HG03432 (cell line): ENCODE measurements around the gene GM2A.
"Not testable (repeated sequence)": the region's sequence is repeated elsewhere in the genome, so short reads cannot be mapped to it uniquely, and the experiment has no call there.

Experiments
- ATAC-seq: cut with Tn5 transposase; IDR thresholded peaks from one replicate; pipeline ENCODE4 v1.9.1; 2021; ENCODE audit warnings: mild to moderate bottlenecking, moderate library complexity; ENCODE audit not compliant: unreplicated experiment

The GM2A gene

DNA sequence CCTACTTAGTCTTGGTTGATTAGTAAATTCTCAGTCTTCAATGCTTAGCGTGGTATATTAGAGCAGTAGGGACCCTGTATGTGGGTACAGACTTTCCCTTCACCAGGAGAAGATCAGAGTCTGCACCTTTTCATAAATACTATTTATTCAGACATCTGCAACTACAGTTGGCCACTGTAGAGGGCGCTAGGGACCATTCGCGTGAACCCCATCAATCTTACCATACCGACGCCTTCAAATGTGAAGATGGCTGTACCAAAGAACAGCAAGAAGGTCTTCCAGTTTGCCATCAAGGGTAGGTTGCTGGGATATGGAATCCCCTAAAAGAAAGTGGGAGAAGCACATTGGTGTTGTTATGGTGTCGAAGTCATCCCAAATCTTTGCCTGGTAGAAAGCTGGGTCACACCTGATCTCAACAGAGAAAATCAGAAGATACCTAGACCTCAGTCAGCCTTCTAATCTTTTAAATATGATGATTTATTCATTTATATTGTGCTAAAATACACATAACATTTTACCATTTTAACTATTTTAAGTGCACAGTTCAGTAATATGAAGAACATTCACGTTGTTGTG is 31.5 kb downstream of the GM2A start:
- ATAC-seq = no peak

DNA sequence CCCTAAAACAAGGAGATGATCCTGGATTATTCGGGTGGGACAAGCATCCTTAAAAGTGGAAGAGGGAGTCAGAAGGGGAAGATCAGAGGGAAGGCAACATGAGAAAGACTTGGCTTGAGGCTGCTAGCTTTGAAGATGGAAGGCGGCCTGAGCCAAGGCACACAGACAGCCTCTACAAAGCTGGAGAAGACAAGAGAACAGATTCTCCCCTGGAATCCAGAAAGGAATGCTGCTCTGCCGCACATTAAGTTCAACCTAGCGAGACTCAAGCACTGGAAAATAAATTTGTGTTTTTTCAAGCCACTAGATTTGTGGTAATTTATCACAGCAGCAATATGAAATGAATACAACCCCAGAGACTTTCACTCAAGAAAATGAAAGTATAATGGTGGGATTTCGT is 32.7 kb downstream of the GM2A start:
- no peak for ATAC-seq

DNA sequence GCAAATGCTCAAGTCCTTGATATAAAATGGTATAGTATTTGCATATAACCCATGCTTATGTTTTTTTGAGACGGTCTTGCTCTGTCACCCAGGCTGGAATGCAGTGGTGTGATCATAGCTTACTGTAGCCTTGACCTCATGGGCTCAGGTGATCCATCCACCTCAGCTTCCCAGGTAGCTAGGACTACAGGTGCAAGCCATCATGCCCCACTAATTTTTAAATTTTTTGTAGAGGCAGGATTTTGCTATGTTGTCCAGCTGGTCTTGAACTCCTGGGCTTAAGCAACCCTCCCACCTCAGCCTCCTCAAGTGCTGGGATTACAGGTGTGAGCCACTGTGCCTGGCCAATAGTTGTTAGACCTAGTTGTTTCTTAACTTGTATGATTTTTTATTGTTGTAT is 33.3 kb downstream of the GM2A start:
- no peak for ATAC-seq

DNA sequence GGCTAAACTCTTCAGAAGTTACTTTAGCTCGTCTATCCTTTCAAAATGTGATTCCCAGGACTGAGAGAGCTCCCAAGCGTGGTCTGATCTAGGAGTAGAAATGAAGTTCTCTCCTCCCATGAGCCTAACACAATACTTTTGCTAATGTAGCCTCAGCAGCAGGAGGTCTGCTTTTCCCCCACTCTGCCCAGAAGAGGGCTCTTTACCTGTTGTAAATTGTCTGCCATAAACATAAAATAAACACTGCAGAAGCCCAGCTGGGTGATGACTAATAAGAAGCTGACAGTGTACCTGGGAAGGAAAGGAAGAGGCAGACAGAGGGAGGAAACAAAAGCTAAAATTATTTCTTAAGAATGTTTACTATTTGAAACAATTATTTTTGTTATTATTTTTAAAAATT is 35.2 kb downstream of the GM2A start:
- no peak for ATAC-seq

DNA sequence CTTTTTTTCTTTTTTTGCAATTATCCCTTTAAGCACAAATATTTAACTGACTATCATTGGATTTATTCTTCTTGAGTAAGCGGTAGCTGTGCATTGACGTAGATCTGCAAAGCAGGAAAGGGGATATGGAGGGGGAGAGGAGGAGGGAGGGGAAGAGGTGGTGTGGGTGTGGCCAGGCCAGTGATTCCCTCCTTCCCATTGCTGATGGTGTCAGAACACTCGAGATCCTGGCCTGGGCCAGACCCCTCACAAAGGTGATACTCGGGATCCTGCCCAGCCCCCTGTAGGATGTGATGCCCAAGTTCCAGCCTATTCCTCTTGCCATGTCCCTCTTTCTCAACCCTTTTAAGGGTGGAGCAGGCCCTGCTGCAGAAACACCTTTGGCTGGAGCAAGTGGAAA is 40.6 kb downstream of the GM2A start:
- no peak for ATAC-seq

DNA sequence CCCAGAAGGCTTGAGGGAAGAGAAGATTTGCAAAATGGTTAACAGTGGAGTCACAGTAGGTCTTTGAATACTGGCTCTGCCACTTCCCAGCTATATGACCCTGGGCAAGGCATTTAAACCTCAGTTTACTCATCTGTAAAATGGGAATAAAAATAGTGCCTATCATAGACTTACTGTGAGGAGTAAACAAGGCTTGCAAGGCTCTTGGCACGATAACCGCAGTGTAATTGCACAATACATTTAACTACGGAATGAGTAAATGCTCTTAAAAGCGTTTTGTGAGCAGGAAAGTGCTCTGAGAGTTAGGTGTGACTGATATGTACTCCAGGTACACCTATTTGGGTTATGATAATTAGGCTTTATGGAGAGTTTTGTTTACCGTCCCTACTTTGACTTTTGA is 42.2 kb downstream of the GM2A start:
- no peak for ATAC-seq

DNA sequence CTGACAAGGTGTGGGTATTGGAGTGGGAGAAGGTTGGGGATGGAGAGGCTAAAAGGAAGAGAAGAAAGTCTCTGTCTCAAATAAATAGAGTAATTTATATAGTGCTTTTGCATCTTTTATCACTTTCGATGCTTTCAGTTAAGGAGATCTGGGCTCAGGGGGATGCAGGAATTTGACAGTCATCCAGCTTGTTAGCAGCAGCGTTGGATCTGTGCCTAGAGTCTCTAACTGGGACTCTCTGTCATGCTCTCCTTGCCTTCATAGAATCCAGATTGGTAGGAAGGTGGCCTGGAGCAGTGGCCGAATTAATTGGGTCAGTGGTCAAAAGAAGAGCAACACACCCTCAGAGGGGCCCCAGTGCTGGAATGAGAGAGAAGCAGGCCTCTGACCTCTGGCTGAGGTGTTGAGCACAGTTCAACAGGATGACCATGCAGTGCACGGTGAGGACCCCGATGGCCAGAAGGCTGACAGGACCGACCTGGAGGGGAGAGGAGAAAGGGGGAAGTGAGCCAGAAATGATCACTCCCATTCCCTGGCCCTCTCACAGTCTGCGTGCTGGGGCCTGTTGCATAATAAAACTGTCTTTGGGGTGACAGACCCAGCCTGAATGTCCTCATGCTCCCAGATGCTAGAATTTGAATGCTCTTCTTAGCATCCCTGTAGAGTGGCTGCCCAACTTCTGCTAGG is 42.9 kb downstream of the GM2A start:
- no peak for ATAC-seq

DNA sequence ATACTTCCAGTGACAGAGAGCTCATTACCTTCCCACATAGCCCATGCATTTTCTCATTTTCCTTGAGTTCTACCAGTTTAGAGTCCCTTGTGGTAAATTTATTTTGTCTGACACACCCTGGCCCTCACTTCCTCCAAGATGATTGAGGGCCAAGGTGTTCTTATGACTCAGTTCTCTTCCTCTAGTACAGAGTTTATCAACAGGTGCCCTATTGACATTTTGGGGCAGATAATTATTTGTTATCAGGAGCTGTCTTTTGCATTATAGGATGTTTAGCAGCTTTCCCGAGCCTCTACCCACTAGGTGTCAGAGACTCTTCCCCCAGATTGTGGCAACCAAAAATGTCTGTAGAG is 43.5 kb downstream of the GM2A start:
- no peak for ATAC-seq

DNA sequence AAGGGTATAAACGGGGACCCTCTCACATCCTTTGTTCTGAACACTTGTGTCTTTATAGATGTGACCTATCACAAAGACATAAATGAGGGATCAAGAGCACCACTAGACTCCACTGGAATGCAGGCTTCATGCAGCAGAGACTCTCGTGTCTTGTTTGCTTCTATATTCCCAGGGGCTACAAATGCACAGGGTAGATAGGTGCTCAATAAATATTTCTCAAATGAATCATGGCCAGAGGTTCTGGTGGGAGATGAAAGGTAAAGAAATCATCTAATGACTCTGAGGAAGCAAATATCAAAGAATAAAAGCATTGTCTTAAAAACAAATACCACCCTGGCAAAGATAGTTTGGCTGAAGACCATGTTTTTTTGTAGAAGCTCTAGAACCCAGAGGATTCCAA is 44.0 kb downstream of the GM2A start:
- ATAC-seq = no peak

DNA sequence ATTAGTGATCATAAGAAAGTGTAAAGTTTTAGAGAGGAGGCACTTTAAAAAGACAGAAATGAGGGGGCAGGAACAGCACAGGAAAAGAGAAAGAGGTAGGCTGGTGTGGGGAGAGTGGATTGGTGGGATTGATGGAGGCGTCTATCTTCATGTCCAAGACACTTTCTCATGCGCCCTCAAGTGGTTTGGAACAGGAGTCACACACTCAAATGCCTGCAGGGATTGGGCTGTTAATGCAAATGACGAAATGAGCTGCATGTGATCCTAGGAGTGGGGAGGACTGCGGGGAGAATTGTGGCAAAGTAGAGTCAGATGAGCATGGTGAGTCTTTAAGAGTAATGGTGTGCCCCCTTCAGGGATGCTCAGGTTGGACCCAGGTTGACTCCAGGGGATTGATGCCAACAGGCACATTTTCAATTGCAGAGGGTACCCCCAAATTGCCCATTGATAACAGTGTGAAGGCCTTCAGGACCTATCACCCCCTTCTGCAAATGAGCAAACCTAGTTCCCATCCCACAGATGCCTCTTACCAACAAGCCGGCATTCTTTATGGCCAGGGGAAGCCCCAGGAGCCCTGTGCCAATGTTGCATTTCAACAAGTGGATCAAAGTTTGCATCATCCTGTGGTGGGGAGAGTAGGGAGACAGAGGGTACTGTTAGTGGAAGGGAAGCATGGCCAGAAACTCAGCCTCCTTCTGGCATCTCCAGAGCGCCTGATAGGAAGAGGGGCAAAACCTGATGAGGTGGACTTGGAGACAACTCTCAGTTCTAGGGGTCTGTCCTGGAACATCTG is 45.3 kb downstream of the GM2A start:
- no peak for ATAC-seq

DNA sequence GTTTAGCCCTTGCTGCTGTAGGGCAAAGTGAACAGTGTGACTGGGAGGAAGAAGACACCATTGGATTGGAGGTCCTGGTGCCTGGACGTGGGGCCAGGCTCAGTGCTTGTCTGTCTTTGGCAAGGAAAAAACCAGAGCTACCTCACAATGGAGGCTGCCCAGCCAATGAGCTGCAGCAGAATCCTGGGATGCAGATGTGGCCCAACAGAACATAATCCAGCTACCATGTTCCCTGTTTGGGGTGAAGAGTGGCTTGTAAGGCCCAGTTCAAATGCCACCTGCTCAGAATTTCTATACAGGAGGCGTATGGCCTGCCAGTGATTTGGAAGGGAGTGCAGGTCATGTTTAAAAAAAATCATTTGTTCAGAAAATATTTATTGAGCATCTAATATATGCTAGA is 50.7 kb downstream of the GM2A start, which contains the start of gene SLC36A3:
TSS of gene SLC36A3 (minus strand) at position 101 of the 400 bp plus-strand sequence. CDS start 412 bp downstream, outside the sequence.
- ATAC-seq = no peak

DNA sequence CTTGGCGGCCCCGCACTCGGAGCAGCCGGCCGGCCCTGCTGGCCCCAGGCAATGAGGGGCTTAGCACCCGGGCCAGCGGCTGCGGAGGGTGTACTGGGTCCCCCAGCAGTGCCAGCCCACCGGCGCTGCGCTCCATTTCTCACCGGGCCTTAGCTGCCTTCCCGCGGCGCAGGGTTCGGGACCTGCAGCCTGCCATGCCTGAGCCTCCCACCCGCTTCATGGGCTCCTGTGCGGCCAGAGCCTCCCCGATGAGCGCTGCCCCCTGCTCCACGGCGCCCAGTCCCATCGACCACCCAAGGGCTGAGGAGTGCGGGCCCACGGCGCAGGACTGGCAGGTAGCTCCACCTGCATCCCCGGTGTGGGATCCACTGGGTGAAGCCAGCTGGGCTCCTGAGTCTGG is 56.3 kb downstream of the GM2A start:
- not testable (repeated sequence) for ATAC-seq

DNA sequence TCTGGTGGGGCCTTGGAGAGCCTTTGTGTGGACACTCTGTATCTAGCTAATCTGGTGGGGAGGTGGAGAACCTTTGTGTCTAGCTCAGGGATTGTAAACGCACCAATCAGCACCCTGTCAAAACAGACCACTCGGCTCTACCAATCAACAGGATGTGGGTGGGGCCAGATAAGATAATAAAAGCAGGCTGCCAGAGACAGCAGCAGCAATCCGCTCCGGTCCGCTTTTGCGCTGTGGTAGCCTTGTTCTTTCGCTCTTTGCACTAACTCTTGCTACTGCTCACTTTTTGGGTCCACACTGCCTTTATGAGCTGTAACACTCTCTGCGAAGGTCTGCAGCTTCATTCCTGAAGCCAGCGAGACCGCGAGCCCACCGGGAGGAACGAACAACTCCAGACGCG is 56.8 kb downstream of the GM2A start:
- not testable (repeated sequence) for ATAC-seq

DNA sequence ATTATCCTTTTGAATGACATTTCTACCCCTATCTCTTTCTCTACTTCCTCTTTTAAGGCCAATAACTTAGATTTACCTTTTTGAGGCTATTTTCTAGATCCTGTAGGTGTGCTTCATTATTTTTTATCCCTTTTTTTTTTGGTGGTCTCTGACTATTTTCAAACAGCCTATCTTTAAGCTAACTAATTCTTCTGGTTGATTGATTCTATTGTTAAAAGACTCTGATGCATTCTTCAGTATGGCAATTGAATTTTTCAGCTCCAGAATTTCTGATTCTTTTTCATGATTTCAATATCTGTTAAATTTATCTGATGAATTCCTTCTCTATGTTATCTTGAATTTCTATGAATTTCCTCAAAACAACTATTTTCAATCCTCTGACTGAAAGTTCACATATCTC is 57.9 kb downstream of the GM2A start:
- ATAC-seq = no peak

DNA sequence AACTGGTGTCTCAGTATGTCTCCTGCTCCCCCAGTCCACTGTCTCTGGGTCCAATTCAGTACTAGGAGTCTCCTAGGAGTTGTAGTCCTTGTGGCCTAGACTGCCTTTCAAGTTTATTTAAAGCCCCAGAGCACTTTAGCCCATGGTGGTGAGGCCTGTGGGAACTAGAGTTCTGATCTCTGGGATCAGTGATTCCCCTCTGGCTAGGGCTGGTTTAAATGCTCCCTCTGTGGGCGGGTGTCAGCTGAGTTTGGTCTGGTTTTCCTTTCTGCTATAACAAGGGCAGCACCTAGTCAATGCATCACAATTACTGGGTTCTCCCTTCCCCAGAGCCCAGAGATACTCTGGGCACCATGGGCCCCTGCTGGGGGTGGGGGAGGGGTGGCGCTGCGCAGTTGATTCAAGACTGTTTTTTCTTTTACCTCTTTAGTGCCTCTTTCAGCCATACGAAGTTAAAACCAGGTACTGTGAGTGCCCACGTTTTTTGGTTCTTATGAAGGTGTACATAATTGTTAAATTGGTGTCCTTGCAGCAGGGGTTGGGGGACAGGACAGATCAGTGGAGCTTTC is 59.9 kb downstream of the GM2A start:
- no peak for ATAC-seq

DNA sequence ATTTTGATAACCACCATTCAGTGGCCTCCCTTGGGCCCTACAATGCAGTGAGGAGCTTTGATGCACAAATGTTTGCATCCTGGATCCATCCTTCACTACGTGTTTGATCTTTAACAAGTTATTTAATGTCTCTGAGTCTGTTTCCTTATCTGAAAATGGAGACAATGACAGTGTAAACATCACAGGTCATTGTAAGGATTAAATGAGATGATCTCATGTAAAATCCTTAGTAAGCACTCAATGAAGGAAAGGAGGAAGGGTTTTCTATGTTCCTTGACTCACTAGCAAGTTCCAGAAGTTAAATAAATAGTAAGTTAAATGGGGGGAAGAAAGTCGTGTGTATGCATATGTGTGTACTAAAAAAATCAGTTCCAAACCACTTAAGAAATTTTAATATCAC is 60.4 kb downstream of the GM2A start:
- no peak for ATAC-seq

DNA sequence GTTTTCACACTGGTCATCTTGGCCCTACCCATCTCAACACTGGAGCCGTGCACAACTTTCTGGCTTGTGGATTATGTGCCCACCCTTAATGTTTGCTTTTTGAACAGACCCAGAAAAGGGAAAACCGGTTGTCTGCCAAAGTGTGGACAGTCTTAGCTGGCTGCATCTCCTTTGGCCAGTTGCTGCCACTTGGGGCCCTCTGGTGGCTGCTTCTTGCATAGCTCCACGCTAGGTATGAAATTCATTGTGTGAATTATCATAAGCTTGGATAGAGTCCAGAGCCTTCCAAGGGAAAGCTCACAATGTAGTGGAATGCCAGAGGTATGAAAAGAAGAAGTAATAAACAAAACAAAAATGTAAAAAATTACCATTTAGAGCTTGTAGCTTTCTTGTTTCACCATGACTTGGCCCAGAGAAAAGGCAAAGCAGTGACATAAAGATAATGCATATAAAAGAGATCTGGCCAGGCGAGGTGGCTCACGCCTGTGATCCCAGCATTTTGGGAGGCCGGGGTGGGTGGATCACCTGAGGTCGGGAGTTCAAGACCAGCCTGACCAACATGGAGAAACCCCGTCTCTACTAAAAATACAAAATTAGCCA is 63.1 kb downstream of the GM2A start:
- ATAC-seq = peak; percentile 78

DNA sequence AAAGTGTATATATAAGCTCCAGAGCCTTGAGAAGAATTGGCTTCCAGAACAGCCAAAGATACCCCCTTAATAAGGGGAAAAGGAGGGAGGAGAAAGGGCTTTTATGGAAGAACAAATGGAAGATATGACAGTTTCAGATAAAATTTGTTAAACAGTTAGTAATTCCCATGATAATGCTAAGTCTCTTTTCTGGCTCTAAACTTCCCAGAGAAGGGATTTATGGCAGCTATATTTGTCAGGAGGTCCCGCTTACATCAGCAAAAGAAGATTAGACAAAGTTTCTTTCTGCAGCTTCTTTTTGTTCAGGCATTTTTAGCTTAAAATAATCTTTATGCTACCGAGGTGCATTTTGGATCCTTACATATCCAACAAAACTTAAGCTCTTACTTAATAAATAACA is 64.9 kb downstream of the GM2A start:
- ATAC-seq = no peak

DNA sequence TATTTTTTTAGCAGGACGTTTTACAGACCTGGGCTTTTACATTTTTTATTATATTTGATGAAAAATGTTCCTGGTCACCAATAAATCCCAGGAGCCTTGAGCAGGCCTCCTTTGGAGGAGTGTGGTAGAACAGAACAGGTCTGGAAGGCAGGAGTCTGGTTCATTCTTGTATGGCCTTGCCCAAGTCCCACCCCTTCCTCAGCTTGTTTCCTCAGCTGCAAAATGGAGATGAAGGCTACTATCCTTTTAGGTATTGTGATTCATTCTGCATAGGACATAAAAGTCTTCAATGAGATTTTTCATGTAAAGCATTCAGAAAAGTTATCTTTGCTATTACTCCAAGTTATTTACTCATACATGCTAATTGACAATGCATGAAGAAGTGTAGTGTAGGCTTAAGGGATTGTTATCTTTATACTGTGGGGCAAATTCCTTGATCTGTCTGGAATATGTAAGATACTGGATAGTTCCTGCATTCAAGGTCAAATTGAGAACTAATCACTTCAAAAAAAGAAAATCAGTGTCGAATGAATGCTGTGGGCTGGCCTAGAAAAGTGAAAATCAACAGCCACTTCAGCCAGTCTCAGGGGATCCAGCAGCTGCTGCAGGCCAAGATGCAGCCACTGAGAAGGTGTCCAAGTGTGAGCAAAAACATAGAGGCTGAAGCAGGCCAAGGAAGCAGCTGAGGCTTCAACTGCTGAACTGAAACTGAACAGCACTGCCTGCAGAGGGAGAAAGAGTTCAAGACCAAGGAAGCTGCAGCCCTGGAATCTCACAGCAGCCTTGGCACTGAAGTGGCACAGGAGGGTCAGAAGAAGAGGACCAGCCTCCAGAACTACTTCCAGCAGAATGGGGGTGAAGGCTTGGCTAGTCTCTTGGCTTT is 66.1 kb downstream of the GM2A start:
- ATAC-seq = peak; percentile 91
